ENCODE data around the gene PIGH.

- TF ChIP-seq RUNX3 (IDR thresholded peaks at IDR 0.05; ENCODE audit: low read length) = no peak
- no peak for TF ChIP-seq ZNF207 (IDR thresholded peaks at IDR 0.05; ENCODE audit: borderline replicate concordance)
These were observed 48.1 kb downstream of the PIGH start for GRCh38 chr14:67551940-67552339.
